B cell (primary cell): ENCODE data around the gene KIF1A.

Experiments used
- EZH2 ChIP-seq: IDR thresholded peaks from 2 replicates; pipeline ENCODE4 v1.6.1; 2012; ENCODE audit warnings: borderline replicate concordance, low read depth, mild to moderate bottlenecking, moderate library complexity, low read length; ENCODE audit not compliant: insufficient read depth, poor library complexity, severe bottlenecking
- TF ChIP-seq, protein P1 (sequence below): fragments of 200-600 bp; IDR thresholded peaks from one replicate; pipeline ENCODE4 v1.8.0; 2022; ENCODE audit warnings: antibody characterized with exemption, mild to moderate bottlenecking

- TF ChIP-seq, protein P1, sequence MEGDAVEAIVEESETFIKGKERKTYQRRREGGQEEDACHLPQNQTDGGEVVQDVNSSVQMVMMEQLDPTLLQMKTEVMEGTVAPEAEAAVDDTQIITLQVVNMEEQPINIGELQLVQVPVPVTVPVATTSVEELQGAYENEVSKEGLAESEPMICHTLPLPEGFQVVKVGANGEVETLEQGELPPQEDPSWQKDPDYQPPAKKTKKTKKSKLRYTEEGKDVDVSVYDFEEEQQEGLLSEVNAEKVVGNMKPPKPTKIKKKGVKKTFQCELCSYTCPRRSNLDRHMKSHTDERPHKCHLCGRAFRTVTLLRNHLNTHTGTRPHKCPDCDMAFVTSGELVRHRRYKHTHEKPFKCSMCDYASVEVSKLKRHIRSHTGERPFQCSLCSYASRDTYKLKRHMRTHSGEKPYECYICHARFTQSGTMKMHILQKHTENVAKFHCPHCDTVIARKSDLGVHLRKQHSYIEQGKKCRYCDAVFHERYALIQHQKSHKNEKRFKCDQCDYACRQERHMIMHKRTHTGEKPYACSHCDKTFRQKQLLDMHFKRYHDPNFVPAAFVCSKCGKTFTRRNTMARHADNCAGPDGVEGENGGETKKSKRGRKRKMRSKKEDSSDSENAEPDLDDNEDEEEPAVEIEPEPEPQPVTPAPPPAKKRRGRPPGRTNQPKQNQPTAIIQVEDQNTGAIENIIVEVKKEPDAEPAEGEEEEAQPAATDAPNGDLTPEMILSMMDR: no peak
- no peak for TF ChIP-seq EZH2
Observed at GRCh38 chr2:240725266-240725665, 94.8 kb downstream of the KIF1A start.
